ENCODE measurements around the gene GPR137.
"Not testable (repeated sequence)": the region's sequence is repeated elsewhere in the genome, so short reads cannot be mapped to it uniquely, and the experiment has no call there.

GPR137 gene

GRCh38 chr11:64305075-64305690 is 19.5 kb downstream of the GPR137 start, which contains the start of gene ESRRA:
ESRRA (plus strand) TSS chr11:64305524; CDS start chr11:64307180, 1,656 bp downstream.
- DNase-seq: peak; percentile 96

DNA sequence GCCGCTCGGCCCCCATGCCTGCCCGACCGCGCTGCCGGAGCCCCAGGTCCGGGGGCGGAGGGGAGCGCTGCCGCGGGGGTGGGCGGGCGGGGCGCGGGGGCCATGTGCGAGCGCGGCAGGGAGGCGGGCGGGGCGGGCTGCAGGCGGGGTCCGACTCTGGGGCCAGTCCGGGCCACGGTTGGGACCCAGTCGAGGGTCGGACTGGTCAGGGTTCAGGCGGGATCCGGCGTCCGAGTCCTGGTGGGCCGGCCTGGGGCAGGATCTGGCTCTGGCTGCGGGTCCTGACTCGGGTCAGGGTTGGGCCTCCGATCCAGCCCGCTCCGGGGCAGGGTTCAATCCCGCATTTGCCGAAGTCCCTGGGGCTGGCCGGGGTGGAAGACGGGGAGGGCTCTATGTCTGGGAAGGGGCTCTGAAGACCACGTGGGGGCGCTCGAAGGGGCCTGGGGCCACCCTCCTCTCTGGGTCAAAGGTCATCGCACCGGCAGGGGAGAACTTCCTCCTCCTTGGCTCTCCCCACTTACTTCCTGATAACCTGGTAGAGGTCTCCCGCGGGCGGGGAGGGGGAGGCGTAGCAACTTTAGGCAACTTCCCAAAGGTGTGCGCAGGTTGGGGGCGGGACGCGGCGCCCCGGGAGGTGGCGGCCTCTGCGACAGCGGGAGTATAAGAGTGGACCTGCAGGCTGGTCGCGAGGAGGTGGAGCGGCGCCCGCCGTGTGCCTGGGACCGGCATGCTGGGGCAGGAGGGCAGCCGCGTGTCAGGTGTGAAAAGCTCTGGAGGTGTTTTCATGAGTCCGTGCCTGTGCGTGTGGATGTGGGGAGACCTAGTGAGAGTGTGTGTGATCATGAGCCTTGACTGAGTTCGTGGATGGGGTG is 20.3 kb downstream of the GPR137 start:
- no peak for DNase-seq

DNA sequence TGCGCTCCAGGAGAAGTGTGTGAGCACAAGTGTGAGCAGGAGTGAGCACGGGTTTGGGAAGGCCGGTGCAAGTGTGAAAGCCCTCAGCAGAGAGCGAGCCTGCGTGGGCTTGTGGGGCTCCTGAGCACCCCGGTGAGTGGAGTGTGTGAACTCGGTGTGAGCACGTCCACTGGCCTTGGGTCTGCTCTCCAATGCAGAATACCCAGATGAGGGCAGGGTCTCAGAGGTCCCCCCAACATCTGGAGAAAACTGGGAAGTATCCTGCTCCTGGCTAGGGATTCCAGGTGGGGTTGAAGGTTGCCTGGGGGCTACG is 20.9 kb downstream of the GPR137 start:
- DNase-seq: no peak

DNA sequence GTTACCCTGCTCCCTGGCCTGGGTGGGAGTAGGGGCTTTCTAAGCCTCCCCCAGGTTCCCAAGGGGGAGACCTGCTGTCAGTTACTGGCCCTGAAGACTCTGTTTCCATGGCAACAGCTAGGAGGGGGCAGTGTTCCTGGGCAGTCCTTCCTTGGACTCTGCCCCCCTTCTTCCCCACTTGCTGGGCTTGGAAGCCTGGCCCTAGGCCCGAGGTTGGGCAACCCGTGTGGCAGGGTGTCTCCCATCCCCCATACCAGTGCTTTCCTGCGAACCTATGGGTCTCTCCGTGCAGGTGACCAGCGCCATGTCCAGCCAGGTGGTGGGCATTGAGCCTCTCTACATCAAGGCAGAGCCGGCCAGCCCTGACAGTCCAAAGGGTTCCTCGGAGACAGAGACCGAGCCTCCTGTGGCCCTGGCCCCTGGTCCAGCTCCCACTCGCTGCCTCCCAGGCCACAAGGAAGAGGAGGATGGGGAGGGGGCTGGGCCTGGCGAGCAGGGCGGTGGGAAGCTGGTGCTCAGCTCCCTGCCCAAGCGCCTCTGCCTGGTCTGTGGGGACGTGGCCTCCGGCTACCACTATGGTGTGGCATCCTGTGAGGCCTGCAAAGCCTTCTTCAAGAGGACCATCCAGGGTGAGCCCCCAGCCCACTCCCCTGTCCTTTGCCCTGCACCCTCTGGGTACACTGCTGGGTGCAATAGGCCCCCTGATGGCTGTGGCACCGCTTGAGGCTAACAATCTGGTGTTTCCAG is 21.4 kb downstream of the GPR137 start:
- DNase-seq: no peak

GRCh38 chr11:64307795-64308194 is 22.1 kb downstream of the GPR137 start:
- DNase-seq: not testable (repeated sequence)

- DNase-seq: no peak
Measured at GRCh38 chr11:64312947-64313346, 27.3 kb downstream of the GPR137 start.

GRCh38 chr11:64313491-64314145 is 28.0 kb downstream of the GPR137 start:
- no peak for DNase-seq

GRCh38 chr11:64314146-64314804 is 28.6 kb downstream of the GPR137 start:
- DNase-seq: no peak

- DNase-seq: no peak
Measured at GRCh38 chr11:64314805-64315561, 29.3 kb downstream of the GPR137 start.

GRCh38 chr11:64315667-64316526 is 30.2 kb downstream of the GPR137 start:
- not testable (repeated sequence) for DNase-seq

GRCh38 chr11:64316672-64317324 is 31.1 kb downstream of the GPR137 start:
- no peak for DNase-seq

DNA sequence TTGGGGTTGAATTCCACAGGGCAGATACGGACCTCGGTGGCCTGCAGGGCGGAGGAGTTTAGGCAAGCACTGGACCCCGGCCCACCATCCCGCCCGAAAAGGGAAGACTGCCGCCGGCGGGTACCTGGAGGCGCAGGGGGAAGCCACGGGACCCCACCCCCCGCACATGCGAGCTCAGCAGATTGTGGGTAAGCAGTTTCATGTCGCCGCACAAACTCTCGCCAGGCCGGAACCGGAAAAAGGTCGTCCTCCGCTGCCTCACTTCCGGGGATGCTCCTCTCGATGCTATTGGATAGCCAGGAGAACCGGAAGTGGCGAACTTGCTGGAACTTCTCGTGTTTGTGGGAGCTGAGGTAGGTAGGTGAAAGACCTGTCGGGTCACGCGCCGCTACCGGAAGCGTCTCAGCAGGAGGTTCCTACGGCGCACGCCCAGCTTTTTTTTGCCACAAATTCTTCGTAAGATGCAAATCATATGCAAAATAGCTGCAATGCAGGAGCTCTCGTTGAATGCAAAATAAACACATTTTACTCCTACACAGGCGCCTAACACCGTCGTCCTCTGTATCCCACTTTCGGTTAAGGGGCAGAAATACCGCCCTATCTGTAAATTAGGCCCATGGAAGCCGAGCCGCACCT is 31.8 kb downstream of the GPR137 start, which contains the start of gene TRMT112:
TSS of gene TRMT112 (minus strand) at position 235 of the 636 bp plus-strand sequence. CDS start at position 202, 33 bp downstream.
- DNase-seq: peak; percentile 96

DNA sequence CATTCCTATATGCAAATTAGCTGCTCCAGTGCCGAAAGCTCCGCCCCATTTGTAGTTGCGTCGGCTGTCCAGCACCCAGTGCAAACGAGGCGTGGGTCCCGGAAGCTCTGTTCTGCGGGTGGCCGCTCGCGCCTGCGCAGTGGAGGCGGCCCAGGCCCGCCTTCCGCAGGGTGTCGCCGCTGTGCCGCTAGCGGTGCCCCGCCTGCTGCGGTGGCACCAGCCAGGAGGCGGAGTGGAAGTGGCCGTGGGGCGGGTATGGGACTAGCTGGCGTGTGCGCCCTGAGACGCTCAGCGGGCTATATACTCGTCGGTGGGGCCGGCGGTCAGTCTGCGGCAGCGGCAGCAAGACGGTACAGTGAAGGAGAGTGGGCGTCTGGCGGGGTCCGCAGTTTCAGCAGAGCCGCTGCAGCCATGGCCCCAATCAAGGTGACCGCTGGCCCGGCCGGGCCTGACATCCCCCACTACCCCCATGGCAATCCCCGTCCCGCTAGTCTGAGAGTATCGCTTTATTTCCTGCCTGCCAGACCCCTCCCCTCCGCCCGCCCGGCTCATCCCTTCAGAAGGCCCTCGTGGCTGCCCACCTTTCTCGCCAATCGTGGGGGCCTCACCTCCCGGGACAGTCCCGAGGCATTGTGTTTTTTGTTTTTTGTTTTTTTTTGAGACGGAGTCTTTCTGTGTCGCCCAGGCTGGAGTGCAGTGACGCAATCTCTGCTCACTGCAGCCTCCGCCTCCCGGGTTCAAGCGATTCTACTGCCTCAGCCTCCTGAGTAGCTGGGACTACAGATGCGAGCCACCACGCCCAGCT is 32.5 kb downstream of the GPR137 start, which contains the start of gene PRDX5:
TSS of gene PRDX5 (plus strand) at position 161 of the 805 bp plus-strand sequence. CDS start at position 256, 95 bp downstream.
- peak; percentile 92 for DNase-seq

GRCh38 chr11:64318766-64319761 is 33.4 kb downstream of the GPR137 start:
- DNase-seq: no peak

DNA sequence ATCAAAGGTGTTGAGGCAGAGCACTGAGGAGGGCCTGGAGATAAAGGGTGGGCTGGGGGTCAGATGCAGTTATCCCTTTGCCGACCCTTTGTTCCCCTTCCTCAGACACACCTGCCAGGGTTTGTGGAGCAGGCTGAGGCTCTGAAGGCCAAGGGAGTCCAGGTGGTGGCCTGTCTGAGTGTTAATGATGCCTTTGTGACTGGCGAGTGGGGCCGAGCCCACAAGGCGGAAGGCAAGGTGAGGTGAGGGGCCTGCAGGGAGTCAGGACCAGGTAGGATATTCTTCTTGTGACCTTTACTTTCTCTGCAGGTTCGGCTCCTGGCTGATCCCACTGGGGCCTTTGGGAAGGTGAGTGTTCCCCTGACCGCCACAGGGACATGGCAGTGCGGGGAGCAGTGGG is 34.9 kb downstream of the GPR137 start:
- DNase-seq: no peak

DNA sequence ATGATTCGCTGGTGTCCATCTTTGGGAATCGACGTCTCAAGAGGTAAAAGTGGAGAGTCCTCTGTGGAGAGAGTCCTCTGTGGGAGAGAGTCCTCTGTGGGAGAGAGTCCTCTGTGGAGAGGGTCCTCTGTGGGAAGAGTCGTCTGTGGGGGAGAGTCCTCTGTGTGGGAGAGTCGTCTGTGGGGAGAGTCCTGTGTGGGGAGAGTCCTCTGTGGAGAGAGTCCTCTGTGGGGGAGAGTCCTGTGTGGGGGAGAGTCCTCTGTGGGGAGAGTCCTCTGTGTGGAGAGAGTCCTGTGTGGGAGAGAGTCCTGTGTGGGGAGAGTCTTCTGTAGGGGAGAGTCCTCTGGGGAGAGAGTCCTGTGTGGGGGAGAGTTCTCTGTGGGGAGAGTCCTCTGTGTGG is 35.4 kb downstream of the GPR137 start:
- DNase-seq: no peak

GRCh38 chr11:64321533-64321932 is 35.9 kb downstream of the GPR137 start:
- no peak for DNase-seq

All from NCI-H1694 treated with DMSO at 0.1 percent for 48 hours (cell line).